GM21576 (cell line): ENCODE measurements around the gene TRIO.

Source experiments
- ATAC-seq: cut with Tn5 transposase; IDR thresholded peaks from one replicate; pipeline ENCODE4 v1.9.1; 2021; ENCODE audit warnings: mild to moderate bottlenecking, moderate library complexity; ENCODE audit not compliant: unreplicated experiment

TRIO gene

GRCh38 chr5:14281746-14282181 is 138.6 kb downstream of the TRIO start:
- ATAC-seq = no peak

- ATAC-seq = no peak
Observed at GRCh38 chr5:14283139-14283538, 140.0 kb downstream of the TRIO start.

- no peak for ATAC-seq
Observed at GRCh38 chr5:14284392-14285148, 141.4 kb downstream of the TRIO start.

- ATAC-seq = no peak
Observed at GRCh38 chr5:14286007-14286406, 142.9 kb downstream of the TRIO start.

GRCh38 chr5:14286574-14287421 is 143.7 kb downstream of the TRIO start:
- ATAC-seq = peak; percentile 90

- ATAC-seq = no peak
Observed at GRCh38 chr5:14292766-14293658, 149.9 kb downstream of the TRIO start.

GRCh38 chr5:14295610-14296009 is 152.5 kb downstream of the TRIO start:
- ATAC-seq = no peak

GRCh38 chr5:14296533-14297331 is 153.6 kb downstream of the TRIO start:
- ATAC-seq = no peak

- ATAC-seq = no peak
Observed at GRCh38 chr5:14297697-14298096, 154.6 kb downstream of the TRIO start.

GRCh38 chr5:14298126-14298847 is 155.1 kb downstream of the TRIO start:
- ATAC-seq = no peak

GRCh38 chr5:14299666-14300065 is 156.5 kb downstream of the TRIO start:
- ATAC-seq = no peak

GRCh38 chr5:14301186-14301585 is 158.0 kb downstream of the TRIO start:
- no peak for ATAC-seq

- ATAC-seq = no peak
Observed at GRCh38 chr5:14302330-14302729, 159.2 kb downstream of the TRIO start.

- ATAC-seq = no peak
Observed at GRCh38 chr5:14305045-14305444, 161.9 kb downstream of the TRIO start.

- ATAC-seq = no peak
Observed at GRCh38 chr5:14306329-14306815, 163.2 kb downstream of the TRIO start.

- no peak for ATAC-seq
Observed at GRCh38 chr5:14308384-14309154, 165.4 kb downstream of the TRIO start.

GRCh38 chr5:14309199-14309598 is 166.1 kb downstream of the TRIO start:
- no peak for ATAC-seq

GRCh38 chr5:14309878-14310531 is 166.9 kb downstream of the TRIO start:
- ATAC-seq = no peak
